ENCODE measurements around the gene DGCR6. TPM values are rescaled to one million over a fixed set of nuclear protein-coding genes. Genes with fewer than 3 reads are reported as not detected.

Gene DGCR6
- total RNA-seq, 1 experiment from 2014 or later, result 4.7 TPM

DNA sequence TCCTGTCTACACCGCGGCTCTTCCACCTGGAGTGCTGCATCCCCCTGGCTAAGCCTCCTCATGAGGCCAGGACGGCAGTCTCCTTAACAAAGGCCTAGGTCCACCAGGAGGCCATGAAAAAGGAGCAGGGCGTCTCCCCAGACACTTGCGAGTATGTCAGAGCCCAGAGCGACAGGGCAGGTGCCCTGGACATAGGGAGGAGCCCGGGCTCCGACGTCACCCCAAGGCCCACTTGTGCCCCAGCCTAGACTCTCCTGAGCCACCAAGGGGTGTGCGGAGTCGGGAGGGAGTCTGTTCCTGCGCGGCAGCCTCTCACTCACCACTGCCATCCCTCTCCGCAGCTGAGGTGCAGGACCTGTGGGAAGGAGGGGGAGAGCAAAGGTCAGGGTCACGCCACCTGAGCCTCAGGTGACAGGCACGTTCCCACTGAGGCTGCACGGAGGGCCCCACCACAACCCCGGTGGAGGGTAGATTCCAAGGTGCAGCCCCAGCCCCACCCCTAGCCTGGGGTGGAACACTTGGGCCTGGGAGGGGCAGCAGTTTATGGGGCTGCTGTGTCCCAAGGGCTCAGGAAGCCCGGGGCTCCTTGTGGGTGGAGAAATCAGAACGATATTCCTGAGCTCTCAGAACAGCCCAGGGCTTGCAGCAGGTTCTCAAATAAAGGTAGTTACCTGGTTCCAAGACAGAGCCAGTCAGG, 19.4 kb downstream of the DGCR6 start:
- no peaks in the 10 kb centered on the region for H3K27me3 Mint-ChIP-seq (ENCODE audit: low read depth)
- H3K4me3 Mint-ChIP-seq, result no peak overlapping the region
- H3K4me1 Mint-ChIP-seq, result no peaks in the 10 kb centered on the region
- DNase-seq (ENCODE audit: low spot score) (no peak), ATAC-seq (no peak)
- ChIA-PET POLR2A (no interaction called here), CTCF (interaction anchor here (8.1 kb wide), 1 partner anchor 18 kb away, joined by 75 read pairs; the partner anchor contains the start of gene DGCR6)
- no peaks in the 10 kb centered on the region for H3K9me3 Mint-ChIP-seq
- no peak overlapping the region for H3K27ac Mint-ChIP-seq
- H3K36me3 Mint-ChIP-seq, result no peaks in the 10 kb centered on the region
- TF ChIP-seq SMAD4 (CRISPR knock-in tag; IDR thresholded peaks at IDR 0.05), result no peak
- TF ChIP-seq MAX (CRISPR knock-in tag; IDR thresholded peaks at IDR 0.05), result no peak
- no peak for TF ChIP-seq NFYB (CRISPR knock-in tag; conservative IDR thresholded peaks at IDR 0.05; ENCODE audit: low read depth)
- TF ChIP-seq ATF2 (CRISPR knock-in tag; IDR thresholded peaks at IDR 0.05; ENCODE audit: borderline replicate concordance, low read depth), result no peak
- no peak for TF ChIP-seq NR2C2 (CRISPR knock-in tag; IDR thresholded peaks at IDR 0.05)
- TF ChIP-seq, protein P1, sequence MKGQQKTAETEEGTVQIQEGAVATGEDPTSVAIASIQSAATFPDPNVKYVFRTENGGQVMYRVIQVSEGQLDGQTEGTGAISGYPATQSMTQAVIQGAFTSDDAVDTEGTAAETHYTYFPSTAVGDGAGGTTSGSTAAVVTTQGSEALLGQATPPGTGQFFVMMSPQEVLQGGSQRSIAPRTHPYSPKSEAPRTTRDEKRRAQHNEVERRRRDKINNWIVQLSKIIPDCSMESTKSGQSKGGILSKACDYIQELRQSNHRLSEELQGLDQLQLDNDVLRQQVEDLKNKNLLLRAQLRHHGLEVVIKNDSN (CRISPR knock-in tag; IDR thresholded peaks at IDR 0.05), result no peak
- no peak for TF ChIP-seq MLX (CRISPR knock-in tag; IDR thresholded peaks at IDR 0.05)
- TF ChIP-seq, protein P2, sequence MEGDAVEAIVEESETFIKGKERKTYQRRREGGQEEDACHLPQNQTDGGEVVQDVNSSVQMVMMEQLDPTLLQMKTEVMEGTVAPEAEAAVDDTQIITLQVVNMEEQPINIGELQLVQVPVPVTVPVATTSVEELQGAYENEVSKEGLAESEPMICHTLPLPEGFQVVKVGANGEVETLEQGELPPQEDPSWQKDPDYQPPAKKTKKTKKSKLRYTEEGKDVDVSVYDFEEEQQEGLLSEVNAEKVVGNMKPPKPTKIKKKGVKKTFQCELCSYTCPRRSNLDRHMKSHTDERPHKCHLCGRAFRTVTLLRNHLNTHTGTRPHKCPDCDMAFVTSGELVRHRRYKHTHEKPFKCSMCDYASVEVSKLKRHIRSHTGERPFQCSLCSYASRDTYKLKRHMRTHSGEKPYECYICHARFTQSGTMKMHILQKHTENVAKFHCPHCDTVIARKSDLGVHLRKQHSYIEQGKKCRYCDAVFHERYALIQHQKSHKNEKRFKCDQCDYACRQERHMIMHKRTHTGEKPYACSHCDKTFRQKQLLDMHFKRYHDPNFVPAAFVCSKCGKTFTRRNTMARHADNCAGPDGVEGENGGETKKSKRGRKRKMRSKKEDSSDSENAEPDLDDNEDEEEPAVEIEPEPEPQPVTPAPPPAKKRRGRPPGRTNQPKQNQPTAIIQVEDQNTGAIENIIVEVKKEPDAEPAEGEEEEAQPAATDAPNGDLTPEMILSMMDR (IDR thresholded peaks at IDR 0.05), result no peak
- TF ChIP-seq PRRX2 (CRISPR knock-in tag; IDR thresholded peaks at IDR 0.05), result no peak

- Mint-ChIP-seq H3K27ac (no peak overlapping the region), H3K9me3 (no peaks in the 10 kb centered on the region), H3K4me1 (no peaks in the 10 kb centered on the region), H3K36me3 (no peaks in the 10 kb centered on the region), H3K27me3 (ENCODE audit: low read depth) (no peaks in the 10 kb centered on the region), H3K4me3 (no peak overlapping the region)
- CTCF ChIA-PET, result interaction anchor here (8.1 kb wide), 1 partner anchor 20 kb away, joined by 75 read pairs; the partner anchor contains the start of gene DGCR6
- TF ChIP-seq ZNF138 (CRISPR knock-in tag; conservative IDR thresholded peaks at IDR 0.05) (no peak), ZBTB21 (CRISPR knock-in tag; IDR thresholded peaks at IDR 0.05; ENCODE audit: borderline replicate concordance) (no peak), ETV6 (CRISPR knock-in tag; IDR thresholded peaks at IDR 0.05) (no peak), TEAD1 (CRISPR knock-in tag; IDR thresholded peaks at IDR 0.05) (no peak), NFE2L1 (CRISPR knock-in tag; IDR thresholded peaks at IDR 0.05) (no peak), ZNF532 (CRISPR knock-in tag; IDR thresholded peaks at IDR 0.05; ENCODE audit: borderline replicate concordance) (no peak), SP1 (CRISPR knock-in tag; conservative IDR thresholded peaks at IDR 0.05) (no peak)
- DNase-seq (ENCODE audit: low spot score) (no peak), ATAC-seq (no peak)
- POLR2A ChIA-PET, result no interaction called here
Observed at GRCh38 chr22:18927020-18927419, 20.9 kb downstream of the DGCR6 start.

All from WTC11 (cell line).